PC-3 (cell line): Measurements from ENCODE around the gene FYN.

Source experiments
- EZH2 ChIP-seq: fragments of 300-600 bp; sonication (generic); IDR thresholded peaks from one replicate; pipeline ENCODE4 v1.6.1; 2017; ENCODE audit warnings: antibody characterized with exemption, mild to moderate bottlenecking, low read length; ENCODE audit not compliant: unreplicated experiment
- EZH2phosphoT487 ChIP-seq: fragments of 300-600 bp; sonication (generic); IDR thresholded peaks from 2 replicates; pipeline ENCODE4 v1.6.1; 2018; ENCODE audit warnings: mild to moderate bottlenecking, antibody characterized with exemption, low read length, borderline replicate concordance
- TF ChIP-seq, protein P1 (sequence below): fragments of 300-600 bp; sonication (generic); conservative IDR thresholded peaks from 2 replicates; pipeline ENCODE4 v1.5.1; 2017; ENCODE audit warnings: antibody characterized with exemption, low read depth, mild to moderate bottlenecking, low read length

DNA sequence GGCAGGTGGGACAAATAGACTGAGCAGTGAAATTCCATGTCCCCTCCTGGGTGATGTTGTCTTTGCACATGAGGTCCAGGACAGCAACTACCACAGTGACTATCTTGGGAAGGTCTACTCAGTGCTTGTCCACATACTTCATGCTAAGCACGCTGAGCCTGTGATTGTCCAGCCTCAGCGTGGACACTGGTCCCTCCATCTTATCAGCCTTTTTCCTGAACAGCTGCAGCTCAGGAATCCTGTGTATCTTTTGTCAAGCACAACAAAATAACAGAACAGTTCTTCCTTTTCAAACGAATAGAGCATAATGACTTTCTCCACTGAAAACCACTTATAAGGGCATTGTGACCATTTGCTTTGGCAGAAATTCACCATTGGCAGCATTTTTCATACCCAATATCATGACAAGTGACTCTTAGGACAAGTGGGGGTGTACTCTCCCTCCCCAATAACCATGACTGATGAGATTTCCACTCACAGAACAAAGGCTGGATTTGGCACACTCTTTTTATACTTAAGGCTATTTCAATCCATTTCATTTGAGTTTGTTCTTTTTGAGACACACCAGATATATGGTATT is 90.3 kb downstream of the FYN start:
- TF ChIP-seq, protein P1, sequence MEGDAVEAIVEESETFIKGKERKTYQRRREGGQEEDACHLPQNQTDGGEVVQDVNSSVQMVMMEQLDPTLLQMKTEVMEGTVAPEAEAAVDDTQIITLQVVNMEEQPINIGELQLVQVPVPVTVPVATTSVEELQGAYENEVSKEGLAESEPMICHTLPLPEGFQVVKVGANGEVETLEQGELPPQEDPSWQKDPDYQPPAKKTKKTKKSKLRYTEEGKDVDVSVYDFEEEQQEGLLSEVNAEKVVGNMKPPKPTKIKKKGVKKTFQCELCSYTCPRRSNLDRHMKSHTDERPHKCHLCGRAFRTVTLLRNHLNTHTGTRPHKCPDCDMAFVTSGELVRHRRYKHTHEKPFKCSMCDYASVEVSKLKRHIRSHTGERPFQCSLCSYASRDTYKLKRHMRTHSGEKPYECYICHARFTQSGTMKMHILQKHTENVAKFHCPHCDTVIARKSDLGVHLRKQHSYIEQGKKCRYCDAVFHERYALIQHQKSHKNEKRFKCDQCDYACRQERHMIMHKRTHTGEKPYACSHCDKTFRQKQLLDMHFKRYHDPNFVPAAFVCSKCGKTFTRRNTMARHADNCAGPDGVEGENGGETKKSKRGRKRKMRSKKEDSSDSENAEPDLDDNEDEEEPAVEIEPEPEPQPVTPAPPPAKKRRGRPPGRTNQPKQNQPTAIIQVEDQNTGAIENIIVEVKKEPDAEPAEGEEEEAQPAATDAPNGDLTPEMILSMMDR = no peak
- TF ChIP-seq EZH2 = no peak
- no peak for TF ChIP-seq EZH2phosphoT487
